K562 (cell line): ENCODE results near the gene ORMDL2. TPM values are rescaled to one million over a fixed set of nuclear protein-coding genes. Genes with fewer than 3 reads are reported as not detected.

Source experiments
- AFF4 ChIP-seq: sonication (generic); formaldehyde crosslinking; IDR thresholded peaks from 2 replicates; pipeline ENCODE4 v1.8.0; 2023; ENCODE audit warnings: mild to moderate bottlenecking, missing genetic modification reagents
- ETV5 ChIP-seq: sonication (generic); formaldehyde crosslinking; IDR thresholded peaks from 2 replicates; pipeline ENCODE4 v1.4.0; 2020; ENCODE audit warnings: low read depth, mild to moderate bottlenecking, missing genetic modification reagents
- RCOR1 ChIP-seq, 2 experiments: IDR thresholded peaks; 2 replicates each; pipeline ENCODE4 v1.6.1; 2012; ENCODE audit warnings: low read depth in 2 of 2, low read length in 2 of 2, borderline replicate concordance in 1 of 2, improper control_type of control experiment in 1 of 2
- UBTF ChIP-seq, 2 experiments: IDR thresholded peaks; 2 replicates each; pipeline ENCODE4 v1.6.1; 2012; ENCODE audit warnings: improper control_type of control experiment in 2 of 2, low read depth in 2 of 2, low read length in 2 of 2, borderline replicate concordance in 1 of 2
- ZNF232 ChIP-seq: sonication (generic); formaldehyde crosslinking; IDR thresholded peaks from 2 replicates; pipeline ENCODE4 v1.8.0; 2022; ENCODE audit warnings: mild to moderate bottlenecking, missing genetic modification reagents
- polyA plus RNA-seq, 8 experiments: library from polyadenylated mRNA; depleted of rRNA in 4 of 8; stranded (reverse) in 5 of 8; unstranded in 3 of 8; fragments of >200 nt; fragmentation: Nextera tagmentation in 2 of 8; fragmentation: Illumina TruSeq in 1 of 8; extraction: Ambion mirVana in 2 of 8; extraction: Trizol in 1 of 8; gene quantifications; 2 replicates each; pipeline versions ENCODE4 v1.2.1 to v1.2.3, GENCODE V29; 2011 to 2014; ENCODE audit warnings: inconsistent platforms in 1 of 8, missing spikeins in 1 of 8
- total RNA-seq, 7 experiments: library from RNA; depleted of rRNA in 6 of 7; stranded (reverse); fragments of >200 nt in 6 of 7; fragmentation: Illumina TruSeq in 2 of 7; extraction: Trizol in 2 of 7; gene quantifications; 2 replicates each; pipeline versions ENCODE4 v1.2.1 to v1.2.3, GENCODE V29; 2011 to 2021; ENCODE audit warnings: low replicate concordance in 1 of 7

ORMDL2 gene
- total and polyA plus RNA-seq, 9 of the 15 experiments (the other 6 are each of a cell fraction or from before 2014, with no cell fraction given): 9.9 to 113 (median 34.4) TPM

- TF ChIP-seq UBTF (IDR thresholded peaks at IDR 0.05; ENCODE audit: borderline replicate concordance in 1 of 2, low read depth in 2 of 2, low read length in 2 of 2) (peak in 1 of 2 experiments; percentile 67; a peak in 1 of 4 replicates), ZNF232 (CRISPR knock-in tag) (no peak), AFF4 (CRISPR knock-in tag) (0 out of 2 replicates have a peak, but pooled peaks have one; percentile 26), RCOR1 (IDR thresholded peaks at IDR 0.05; ENCODE audit: borderline replicate concordance in 1 of 2, low read depth in 2 of 2, low read length in 2 of 2) (0 out of 4 replicates have a peak, but pooled peaks of 1 of the 2 experiments have one; percentile 11), ETV5 (CRISPR knock-in tag) (0 out of 2 replicates have a peak, but pooled peaks have one; percentile 53)
- TF ChIP-seq, all 486 proteins: peak for 9
Observed at GRCh38 chr12:55816881-55817344, 928 bp upstream of the ORMDL2 start (continued).
